HCT116 (cell line): ENCODE measurements around the gene ATP2B3. TPM values are rescaled to one million over a fixed set of nuclear protein-coding genes. Genes with fewer than 3 reads are reported as not detected.

Source experiments
- ATAC-seq: fragments of 200-7000 bp; cut with Tn5 transposase; 2 replicates; pipeline ENCODE4 v1.9.1; 2020; ENCODE audit warnings: mild to moderate bottlenecking, moderate library complexity
- BruUV-seq: library from RNA; stranded (reverse); fragments of 400-500 nt; replicated peaks from 2 replicates; lab custom pipeline; 2021; lab: Mats Ljungman, UMichigan
- CTCF ChIA-PET: fragments of 300-600 bp; sonication (Branson Sonifier 250); formaldehyde crosslinking; loops from one replicate; lab custom pipeline; 2021; ENCODE audit warnings: antibody characterized with exemption; lab: Charles Lee
- POLR2A ChIA-PET: fragments of 300-600, 350-600 bp; sonication (Branson Sonifier 250); formaldehyde crosslinking; loops from one replicate; lab custom pipeline; 2021; ENCODE audit warnings: antibody characterized with exemption; lab: Charles Lee
- RAD21 ChIA-PET, 2 experiments: fragments of 300-600 bp; sonication (Branson Sonifier 250); formaldehyde crosslinking; loops; one replicate each; lab custom pipeline; 2023; ENCODE audit warnings: low total read pairs in 2 of 2; ENCODE audit not compliant: uncharacterized antibody in 2 of 2, unreplicated experiment in 2 of 2, low non-redundant PET in 1 of 2; lab: Charles Lee
- DNase-seq: peaks from one replicate; pipeline ENCODE4 v3.0.0-alpha.2; 2010; ENCODE audit warnings: low read depth, low spot score
- H2AFZ ChIP-seq: fragments of 200-600 bp; shearing (Covaris generic), sonication (generic); 2 replicates; pipeline ENCODE4 v1.6.1; 2017; ENCODE audit warnings: low read depth, mixed run types, mixed read lengths, antibody characterized with exemption, low read length; ENCODE audit not compliant: poor library complexity, severe bottlenecking
- H3K27ac ChIP-seq: 2 replicates; pipeline ENCODE4 v1.5.1; 2012; ENCODE audit warnings: low read depth, low read length
- H3K27me3 ChIP-seq: fragments of 200-600 bp; sonication (generic); 2 replicates; pipeline ENCODE4 v1.6.1; 2016; ENCODE audit warnings: mixed run types, low read length, mixed read lengths; ENCODE audit not compliant: insufficient read depth
- H3K36me3 ChIP-seq, 2 experiments: fragments of 200-500 bp in 1 of 2; fragments of 200-600 bp in 1 of 2; sonication (Bioruptor generic) in 1 of 2; sonication (generic) in 1 of 2; 2 replicates each; pipeline versions ENCODE4 v1.5.1 to v1.6.1; 2014 to 2016; ENCODE audit warnings: low read length in 2 of 2, inconsistent platforms in 1 of 2, mixed read lengths in 1 of 2, mixed run types in 1 of 2; ENCODE audit not compliant: insufficient read depth in 2 of 2, control insufficient read depth in 1 of 2
- H3K4me1 ChIP-seq, 2 experiments: fragments of 200-600 bp in 1 of 2; sonication (generic) in 1 of 2; 2 replicates each; pipeline versions ENCODE4 v1.5.1 to v1.6.1; 2012 to 2017; ENCODE audit warnings: low read length in 2 of 2, inconsistent platforms in 1 of 2, mild to moderate bottlenecking in 1 of 2, mixed read lengths in 1 of 2, mixed run types in 1 of 2, moderate library complexity in 1 of 2; ENCODE audit not compliant: insufficient read depth in 2 of 2, control insufficient read depth in 1 of 2
- H3K4me2 ChIP-seq: fragments of 200-600 bp; sonication (generic); 2 replicates; pipeline ENCODE4 v1.6.1; 2017; ENCODE audit warnings: mixed run types, low read length, mixed read lengths
- H3K4me3 ChIP-seq, 2 experiments: fragments of 200-600 bp in 1 of 2; sonication (generic) in 1 of 2; replicated peaks in 1 of 2; 2 replicates each; pipeline ENCODE4 v1.5.1; 2011 to 2016; ENCODE audit warnings: low read length in 2 of 2, control low read depth in 1 of 2, low read depth in 1 of 2, mild to moderate bottlenecking in 1 of 2, mixed read lengths in 1 of 2, mixed run types in 1 of 2
- H3K79me2 ChIP-seq: fragments of 200-600 bp; sonication (generic); 2 replicates; pipeline ENCODE4 v1.6.1; 2017; ENCODE audit warnings: mild to moderate bottlenecking, mixed run types, low read length, moderate library complexity, mixed read lengths; ENCODE audit not compliant: insufficient read depth
- H3K9ac ChIP-seq: fragments of 200-600 bp; sonication (generic); 2 replicates; pipeline ENCODE4 v1.6.1; 2016; ENCODE audit warnings: low read length, mixed read lengths
- H3K9me2 ChIP-seq: fragments of 200-600 bp; sonication (generic), shearing (Covaris generic); 2 replicates; pipeline ENCODE4 v1.6.1; 2017; ENCODE audit warnings: mixed run types, mild to moderate bottlenecking, moderate library complexity; ENCODE audit not compliant: insufficient read depth
- H3K9me3 ChIP-seq, 2 experiments: fragments of 200-500 bp in 1 of 2; fragments of 200-600 bp in 1 of 2; sonication (Bioruptor generic) in 1 of 2; sonication (generic) in 1 of 2; 2 replicates each; pipeline ENCODE4 v1.6.1; 2014 to 2017; ENCODE audit warnings: low read length in 2 of 2, mixed read lengths in 2 of 2, inconsistent platforms in 1 of 2, low read depth in 1 of 2, mild to moderate bottlenecking in 1 of 2, mixed run types in 1 of 2, moderate library complexity in 1 of 2; ENCODE audit not compliant: control insufficient read depth in 1 of 2, insufficient read depth in 1 of 2
- H4K20me1 ChIP-seq: fragments of 200-600 bp; sonication (generic), shearing (Covaris generic); 2 replicates; pipeline ENCODE4 v1.6.1; 2017; ENCODE audit warnings: mixed run types, mild to moderate bottlenecking, moderate library complexity; ENCODE audit not compliant: insufficient read depth
- ATF3 ChIP-seq: IDR thresholded peaks from 2 replicates; pipeline ENCODE4 v1.6.1; 2012
- CBX3 ChIP-seq: IDR thresholded peaks from 2 replicates; pipeline ENCODE4 v1.6.1; 2012; ENCODE audit warnings: low read depth
- CEBPB ChIP-seq: IDR thresholded peaks from 2 replicates; pipeline ENCODE4 v1.6.1; 2012; ENCODE audit warnings: low read depth
- EGR1 ChIP-seq: IDR thresholded peaks from 2 replicates; pipeline ENCODE4 v1.6.1; 2012; ENCODE audit warnings: low read depth
- EZH2 ChIP-seq: fragments of 200-600 bp; sonication (generic); IDR thresholded peaks from 2 replicates; pipeline ENCODE4 v1.6.1; 2017; ENCODE audit warnings: antibody characterized with exemption, mixed run types
- POLR2A ChIP-seq: IDR thresholded peaks from 2 replicates; pipeline ENCODE4 v1.7.0; 2011; ENCODE audit warnings: borderline replicate concordance; ENCODE audit not compliant: insufficient read depth, insufficient read length; ENCODE audit errors: extremely low read depth
- POLR2AphosphoS5 ChIP-seq: IDR thresholded peaks from 2 replicates; pipeline ENCODE4 v1.6.1; 2011; ENCODE audit warnings: mild to moderate bottlenecking, low read depth, low read length, moderate library complexity
- RAD21 ChIP-seq: IDR thresholded peaks from 2 replicates; pipeline ENCODE4 v1.6.1; 2012; ENCODE audit warnings: low read depth, mild to moderate bottlenecking
- SIN3A ChIP-seq: IDR thresholded peaks from 2 replicates; pipeline ENCODE4 v1.6.1; 2012; ENCODE audit warnings: low read depth
- SP1 ChIP-seq: IDR thresholded peaks from 2 replicates; pipeline ENCODE4 v1.6.1; 2012; ENCODE audit warnings: low read depth
- TCF7L2 ChIP-seq: IDR thresholded peaks from 2 replicates; pipeline ENCODE4 v1.7.0; 2011; ENCODE audit warnings: borderline replicate concordance, inconsistent platforms; ENCODE audit not compliant: insufficient read depth, insufficient read length; ENCODE audit errors: extremely low read depth
- ZBTB33 ChIP-seq: IDR thresholded peaks from 2 replicates; pipeline ENCODE4 v1.6.1; 2011; ENCODE audit warnings: mild to moderate bottlenecking, low read length, moderate library complexity; ENCODE audit not compliant: insufficient replicate concordance; ENCODE audit errors: extremely low read depth
- ZNF274 ChIP-seq: fragments of 200-500 bp; sonication (Bioruptor generic); IDR thresholded peaks from 2 replicates; pipeline ENCODE4 v1.6.1; 2014; ENCODE audit warnings: mild to moderate bottlenecking, low read depth, low read length, inconsistent platforms
- intact Hi-C: fragments of 100-400 bp; cut with micrococcal nuclease; formaldehyde crosslinking; loops from 2 replicates; pipeline ENCODE4 v1.10.0; 2022
- total RNA-seq: library from RNA; stranded (reverse); gene quantifications from one replicate; pipeline ENCODE4 v1.2.1, GENCODE V29; 2021; ENCODE audit not compliant: unreplicated experiment
- TF ChIP-seq, protein P1 (sequence below): IDR thresholded peaks from 2 replicates; pipeline ENCODE4 v1.6.1; 2012

The ATP2B3 gene
- total RNA-seq, 1 experiment from 2014 or later = not detected

DNA sequence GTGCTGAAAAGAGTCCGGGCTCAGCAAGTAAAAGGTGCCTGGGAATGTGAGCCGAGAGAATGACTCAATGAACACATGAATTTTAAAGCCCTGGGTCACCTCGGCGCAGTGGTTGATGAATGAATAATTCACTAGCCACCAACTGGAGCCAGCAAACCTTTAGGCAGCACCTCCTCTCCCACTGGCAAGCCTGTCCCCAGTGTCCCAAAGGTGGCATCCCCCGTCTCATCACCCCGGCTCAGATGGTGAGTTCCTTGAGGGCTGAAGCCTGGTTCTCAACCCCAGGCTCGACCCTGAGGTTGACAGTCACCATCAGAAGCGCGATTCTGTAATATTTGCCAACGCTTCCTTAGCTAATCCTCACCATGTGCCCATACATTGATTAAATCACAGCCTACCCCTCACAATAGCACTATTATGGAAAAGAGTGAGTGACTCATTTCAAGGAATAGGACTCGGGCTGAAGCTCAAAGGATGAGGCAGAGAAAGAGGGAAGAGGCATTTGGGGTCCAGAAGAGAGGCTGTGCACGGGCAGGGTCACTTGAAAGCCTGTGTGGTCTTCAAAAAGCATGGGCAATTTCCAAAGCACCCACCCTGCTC is 84.2 kb downstream of the ATP2B3 start:
- DNase-seq (no peak), ATAC-seq (no peak)
- Histone ChIP-seq H3K9ac (no peak overlapping the region), H3K27me3 (no peaks in the 10 kb centered on the region), H2AFZ (no peak overlapping the region), H3K79me2 (peaks cover 19% of the 10 kb centered on the region), H3K27ac (no peak overlapping the region), H3K36me3 (no peaks in the 10 kb centered on the region), H3K9me3 (no peaks in the 10 kb centered on the region), H3K4me3 (no peak overlapping the region), H4K20me1 (no peaks in the 10 kb centered on the region), H3K4me2 (no peak overlapping the region), H3K9me2 (no peaks in the 10 kb centered on the region), H3K4me1 (peaks cover 4 to 16% of the 10 kb centered on the region in 2 experiments; a peak in 2 of 4 replicates)
- RAD21 ChIA-PET = no interaction called here
- no TSS peak for BruUV-seq
- intact Hi-C loops = no loop called here
- POLR2A ChIA-PET = no interaction called here
- CTCF ChIA-PET = no interaction called here
- no peak for TF ChIP-seq EGR1
- TF ChIP-seq, protein P1, sequence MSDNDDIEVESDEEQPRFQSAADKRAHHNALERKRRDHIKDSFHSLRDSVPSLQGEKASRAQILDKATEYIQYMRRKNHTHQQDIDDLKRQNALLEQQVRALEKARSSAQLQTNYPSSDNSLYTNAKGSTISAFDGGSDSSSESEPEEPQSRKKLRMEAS = no peak
- no peak for TF ChIP-seq POLR2AphosphoS5
- TF ChIP-seq CEBPB = no peak
- no peak for TF ChIP-seq SIN3A
- no peak for TF ChIP-seq ATF3
- TF ChIP-seq ZNF274 = no peak
- TF ChIP-seq CBX3 = no peak
- TF ChIP-seq TCF7L2 = no peak
- TF ChIP-seq POLR2A = no peak
- no peak for TF ChIP-seq RAD21
- no peak for TF ChIP-seq ZBTB33
- TF ChIP-seq SP1 = no peak
- TF ChIP-seq EZH2 = no peak
